BLaER1 (cell line): ENCODE results near the gene FILIP1L.

Experiments used
- H3K27ac ChIP-seq: shearing (Covaris generic); formaldehyde crosslinking; 2 replicates; pipeline ENCODE4 v1.8.1; 2022
- H3K27me3 ChIP-seq: shearing (Covaris generic); formaldehyde crosslinking; 2 replicates; pipeline ENCODE4 v1.8.1; 2022
- H3K36me3 ChIP-seq: shearing (Covaris generic); formaldehyde crosslinking; 2 replicates; pipeline ENCODE4 v1.8.1; 2022
- H3K4me1 ChIP-seq: shearing (Covaris generic); formaldehyde crosslinking; 2 replicates; pipeline ENCODE4 v1.8.1; 2022
- H3K4me2 ChIP-seq: shearing (Covaris generic); formaldehyde crosslinking; 2 replicates; pipeline ENCODE4 v1.8.1; 2022
- H3K4me3 ChIP-seq: shearing (Covaris generic); formaldehyde crosslinking; 2 replicates; pipeline ENCODE4 v1.8.1; 2022
- H3K9ac ChIP-seq: shearing (Covaris generic); formaldehyde crosslinking; 2 replicates; pipeline ENCODE4 v1.8.1; 2022
- H3K9me3 ChIP-seq: shearing (Covaris generic); formaldehyde crosslinking; 2 replicates; pipeline ENCODE4 v1.8.1; 2022
- H4K20me1 ChIP-seq: shearing (Covaris generic); formaldehyde crosslinking; 2 replicates; pipeline ENCODE4 v1.8.1; 2022
- Cebpa-rat ChIP-seq: shearing (Covaris generic); IDR thresholded peaks from 2 replicates; pipeline ENCODE4 v1.8.1; 2022

The FILIP1L gene

GRCh38 chr3:99882436-99883137 is 231.7 kb downstream of the FILIP1L start:
- peaks cover 5% of the 10 kb centered on the region; the same call in 1 of the 2 replicates for H3K36me3 ChIP-seq
- peaks cover 6% of the 10 kb centered on the region; the same call in 1 of the 2 replicates for H3K27me3 ChIP-seq
- no peak for TF ChIP-seq Cebpa-rat
- peaks cover 65% of the 10 kb centered on the region for H4K20me1 ChIP-seq
- H3K4me1 ChIP-seq = no peaks in the 10 kb centered on the region
- no peak overlapping the region for H3K4me2 ChIP-seq
- no peaks in the 10 kb centered on the region for H3K9me3 ChIP-seq
- no peak overlapping the region for H3K27ac ChIP-seq
- no peak overlapping the region for H3K9ac ChIP-seq
- no peak overlapping the region for H3K4me3 ChIP-seq

DNA sequence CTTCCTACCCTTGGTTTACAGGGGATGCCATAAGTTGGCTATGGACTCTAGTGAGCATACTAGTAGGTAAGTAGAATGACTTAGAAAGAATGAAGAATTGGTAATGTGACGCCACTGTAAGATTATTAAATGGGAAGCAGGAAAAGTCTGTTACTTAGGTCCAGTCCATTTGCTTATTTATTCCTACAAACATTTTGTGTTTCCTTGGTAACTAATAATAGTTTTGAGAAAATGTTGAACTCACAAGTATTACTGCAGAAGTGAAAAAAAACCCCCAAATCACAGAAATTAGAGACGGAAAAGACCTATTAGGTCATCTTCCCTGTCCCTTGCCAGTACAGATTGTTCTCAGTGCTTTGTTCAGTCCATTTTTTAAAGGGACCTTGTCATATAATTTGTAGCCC is 233.2 kb downstream of the FILIP1L start:
- Histone ChIP-seq H3K27me3 (peaks cover 21% of the 10 kb centered on the region), H3K4me1 (peaks cover 2% of the 10 kb centered on the region), H3K36me3 (peaks cover 5% of the 10 kb centered on the region; the same call in 1 of the 2 replicates), H4K20me1 (peaks cover 79% of the 10 kb centered on the region), H3K4me2 (no peak overlapping the region), H3K9me3 (no peaks in the 10 kb centered on the region), H3K4me3 (no peak overlapping the region), H3K27ac (no peak overlapping the region), H3K9ac (no peak overlapping the region)
- no peak for TF ChIP-seq Cebpa-rat

GRCh38 chr3:99879275-99879674 is 235.0 kb downstream of the FILIP1L start:
- Histone ChIP-seq H3K27me3 (peaks cover 39% of the 10 kb centered on the region), H3K9ac (no peak overlapping the region), H3K36me3 (peaks cover 5% of the 10 kb centered on the region; the same call in 1 of the 2 replicates), H3K27ac (no peak overlapping the region), H3K4me2 (no peak overlapping the region), H3K9me3 (no peaks in the 10 kb centered on the region), H3K4me3 (no peak overlapping the region), H4K20me1 (peaks cover 91% of the 10 kb centered on the region), H3K4me1 (peaks cover 13% of the 10 kb centered on the region)
- no peak for TF ChIP-seq Cebpa-rat

- peaks cover 13% of the 10 kb centered on the region for H3K4me1 ChIP-seq
- H3K4me3 ChIP-seq = no peak overlapping the region
- H3K27me3 ChIP-seq = peaks cover 52% of the 10 kb centered on the region
- peaks cover 5% of the 10 kb centered on the region; the same call in 1 of the 2 replicates for H3K36me3 ChIP-seq
- no peak overlapping the region for H3K27ac ChIP-seq
- no peak overlapping the region for H3K9ac ChIP-seq
- H3K4me2 ChIP-seq = no peak overlapping the region
- H4K20me1 ChIP-seq = peaks cover 94% of the 10 kb centered on the region
- no peaks in the 10 kb centered on the region for H3K9me3 ChIP-seq
- no peak for TF ChIP-seq Cebpa-rat
Observed at GRCh38 chr3:99878005-99878404, 236.3 kb downstream of the FILIP1L start.

DNA sequence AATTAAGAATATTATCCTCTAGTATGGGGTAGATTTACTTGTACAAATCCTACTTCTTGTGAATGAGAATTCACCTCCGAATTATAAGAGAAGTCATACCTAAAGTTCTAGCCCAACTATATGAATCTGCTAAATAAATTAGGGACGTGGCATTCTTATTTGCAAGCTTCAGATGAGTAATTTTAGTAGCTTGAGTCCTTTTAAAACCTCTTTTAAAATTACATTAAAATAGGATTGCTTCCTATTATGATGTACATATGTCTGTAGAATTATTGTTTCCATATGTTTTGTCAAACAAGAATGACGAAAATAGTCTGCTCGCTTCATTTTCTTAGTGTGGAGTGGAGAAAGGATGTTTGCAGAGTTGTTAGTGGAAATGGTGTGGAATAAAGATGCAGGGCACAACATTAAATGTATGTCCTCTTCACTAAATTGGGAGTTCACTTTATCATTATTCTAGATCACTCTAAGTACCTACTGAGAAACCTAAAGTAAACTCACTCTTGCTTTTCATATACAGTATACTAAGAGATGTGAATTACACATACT is 237.2 kb downstream of the FILIP1L start:
- no peaks in the 10 kb centered on the region for H3K9me3 ChIP-seq
- H3K4me2 ChIP-seq = no peak overlapping the region
- no peak overlapping the region for H3K9ac ChIP-seq
- H4K20me1 ChIP-seq = peaks cover 96% of the 10 kb centered on the region
- peaks cover 13% of the 10 kb centered on the region for H3K4me1 ChIP-seq
- H3K27ac ChIP-seq = no peak overlapping the region
- peaks cover 5% of the 10 kb centered on the region; the same call in 1 of the 2 replicates for H3K36me3 ChIP-seq
- H3K27me3 ChIP-seq = peaks cover 60% of the 10 kb centered on the region
- no peak for TF ChIP-seq Cebpa-rat
- H3K4me3 ChIP-seq = no peak overlapping the region

GRCh38 chr3:99875929-99876841 is 238.1 kb downstream of the FILIP1L start:
- peaks cover 13% of the 10 kb centered on the region for H3K4me1 ChIP-seq
- H4K20me1 ChIP-seq = peaks cover 100% of the 10 kb centered on the region
- H3K9me3 ChIP-seq = no peaks in the 10 kb centered on the region
- no peak overlapping the region for H3K9ac ChIP-seq
- H3K36me3 ChIP-seq = peaks cover 5% of the 10 kb centered on the region; the same call in 1 of the 2 replicates
- H3K27me3 ChIP-seq = peaks cover 60% of the 10 kb centered on the region
- TF ChIP-seq Cebpa-rat = no peak
- H3K4me2 ChIP-seq = peak overlapping the region; percentile 84
- H3K4me3 ChIP-seq = peak overlapping the region; percentile 59
- H3K27ac ChIP-seq = no peak overlapping the region

DNA sequence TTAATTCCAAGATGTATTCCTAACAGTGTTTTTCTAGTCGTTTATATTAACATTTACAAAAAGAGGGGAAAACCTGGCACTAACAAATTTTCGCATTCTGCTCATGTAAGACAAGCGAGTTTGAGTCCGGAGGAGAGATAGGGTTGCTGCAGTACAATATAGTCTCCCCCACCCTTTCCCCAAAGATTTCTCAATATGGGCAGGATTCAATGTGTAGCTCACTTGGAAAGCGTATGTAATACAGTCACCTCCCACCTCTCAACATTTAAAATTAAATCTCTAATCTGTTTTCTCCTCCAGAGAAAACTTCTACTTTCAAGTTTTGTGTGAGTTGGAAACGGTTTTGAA is 238.7 kb downstream of the FILIP1L start:
- H4K20me1 ChIP-seq = peaks cover 100% of the 10 kb centered on the region
- H3K27me3 ChIP-seq = peaks cover 60% of the 10 kb centered on the region
- peak overlapping the region; percentile 59 for H3K4me3 ChIP-seq
- no peak for TF ChIP-seq Cebpa-rat
- no peak overlapping the region for H3K9ac ChIP-seq
- H3K36me3 ChIP-seq = peaks cover 5% of the 10 kb centered on the region; the same call in 1 of the 2 replicates
- H3K4me2 ChIP-seq = peak overlapping the region; percentile 84
- H3K27ac ChIP-seq = no peak overlapping the region
- H3K9me3 ChIP-seq = no peaks in the 10 kb centered on the region
- H3K4me1 ChIP-seq = peaks cover 13% of the 10 kb centered on the region

- Histone ChIP-seq H4K20me1 (peaks cover 100% of the 10 kb centered on the region), H3K4me3 (no peak overlapping the region), H3K27me3 (peaks cover 60% of the 10 kb centered on the region), H3K9me3 (no peaks in the 10 kb centered on the region), H3K4me1 (peaks cover 13% of the 10 kb centered on the region), H3K36me3 (no peaks in the 10 kb centered on the region), H3K27ac (no peak overlapping the region), H3K9ac (no peak overlapping the region), H3K4me2 (no peak overlapping the region)
- TF ChIP-seq Cebpa-rat = no peak
Observed at GRCh38 chr3:99874237-99875002, 239.9 kb downstream of the FILIP1L start.
